Astrocyte (in vitro differentiated cells and primary cell): ENCODE measurements around the gene CCDC137. TPM values are rescaled to one million over a fixed set of nuclear protein-coding genes. Genes with fewer than 3 reads are reported as not detected.

Source experiments
- DNase-seq: peaks from one replicate; pipeline ENCODE4 v3.0.0-alpha.2; 2010; ENCODE audit warnings: low read depth
- FAIRE-seq: peaks from 2 replicates; lab custom pipeline; 2011; peaks lifted over from hg19 to GRCh38; lab: Jason Lieb, UNC
- H2AFZ ChIP-seq: 2 replicates; pipeline ENCODE4 v1.6.0; 2012; ENCODE audit warnings: low read depth, low read length, inconsistent platforms
- H3K27ac ChIP-seq: 2 replicates; pipeline ENCODE4 v1.5.1; 2011; ENCODE audit warnings: low read depth, low read length, inconsistent platforms
- H3K27me3 ChIP-seq: 2 replicates; pipeline ENCODE4 v1.6.0; 2011; ENCODE audit warnings: low read length, inconsistent platforms; ENCODE audit not compliant: insufficient read depth
- H3K36me3 ChIP-seq: 2 replicates; pipeline ENCODE4 v1.5.1; 2011; ENCODE audit warnings: low read length, inconsistent platforms; ENCODE audit not compliant: insufficient read depth
- H3K4me1 ChIP-seq: 2 replicates; pipeline ENCODE4 v1.5.1; 2011; ENCODE audit warnings: low read length, inconsistent platforms; ENCODE audit not compliant: insufficient read depth
- H3K4me2 ChIP-seq: 2 replicates; pipeline ENCODE4 v1.6.0; 2012; ENCODE audit warnings: low read length, inconsistent platforms
- H3K4me3 ChIP-seq: 2 replicates; pipeline ENCODE4 v1.5.1; 2011; ENCODE audit warnings: low read depth, mild to moderate bottlenecking, low read length, inconsistent platforms; ENCODE audit not compliant: insufficient read depth
- H3K79me2 ChIP-seq: 2 replicates; pipeline ENCODE4 v1.6.0; 2012; ENCODE audit warnings: mild to moderate bottlenecking, low read length, inconsistent platforms; ENCODE audit not compliant: insufficient read depth
- H3K9ac ChIP-seq: 2 replicates; pipeline ENCODE4 v1.6.0; 2012; ENCODE audit warnings: mild to moderate bottlenecking, low read length, inconsistent platforms
- H3K9me3 ChIP-seq: 2 replicates; pipeline ENCODE4 v1.5.1; 2012; ENCODE audit warnings: low read depth, mild to moderate bottlenecking, low read length, inconsistent platforms; ENCODE audit not compliant: insufficient read depth
- H4K20me1 ChIP-seq: 2 replicates; pipeline ENCODE4 v1.6.0; 2012; ENCODE audit warnings: low read length, inconsistent platforms; ENCODE audit not compliant: insufficient read depth
- H3K27ac Mint-ChIP-seq: one replicate; pipeline ENCODE4 v1.8.0; 2021; ENCODE audit warnings: mild to moderate bottlenecking, mixed read lengths; ENCODE audit not compliant: unreplicated experiment
- H3K27me3 Mint-ChIP-seq: one replicate; pipeline ENCODE4 v1.8.0; 2021; ENCODE audit warnings: low read depth, mixed read lengths; ENCODE audit not compliant: unreplicated experiment
- H3K36me3 Mint-ChIP-seq: one replicate; pipeline ENCODE4 v1.8.0; 2021; ENCODE audit warnings: low read depth, mixed read lengths; ENCODE audit not compliant: unreplicated experiment
- H3K4me1 Mint-ChIP-seq: one replicate; pipeline ENCODE4 v1.8.0; 2021; ENCODE audit warnings: low read depth, mixed read lengths; ENCODE audit not compliant: unreplicated experiment
- H3K4me3 Mint-ChIP-seq: one replicate; pipeline ENCODE4 v1.8.0; 2021; ENCODE audit warnings: mild to moderate bottlenecking, moderate library complexity, mixed read lengths; ENCODE audit not compliant: unreplicated experiment
- H3K9me3 Mint-ChIP-seq: one replicate; pipeline ENCODE4 v1.8.0; 2021; ENCODE audit warnings: mild to moderate bottlenecking, mixed read lengths; ENCODE audit not compliant: unreplicated experiment
- EZH2 ChIP-seq: IDR thresholded peaks from 2 replicates; pipeline ENCODE4 v1.6.1; 2012; ENCODE audit warnings: mild to moderate bottlenecking, low read length, inconsistent platforms; ENCODE audit not compliant: insufficient read depth
- total RNA-seq: library from RNA; stranded (reverse); gene quantifications from 2 replicates; pipeline ENCODE4 v1.2.1, GENCODE V29; 2021
- TF ChIP-seq, protein P1 (sequence below): IDR thresholded peaks from 2 replicates; pipeline ENCODE4 v1.5.1; 2011; ENCODE audit warnings: low read depth, mild to moderate bottlenecking, inconsistent platforms, low read length, moderate library complexity; ENCODE audit not compliant: insufficient read depth

CCDC137 gene
- total RNA-seq, 1 donor from 2014 or later, result 29.4 TPM

DNA sequence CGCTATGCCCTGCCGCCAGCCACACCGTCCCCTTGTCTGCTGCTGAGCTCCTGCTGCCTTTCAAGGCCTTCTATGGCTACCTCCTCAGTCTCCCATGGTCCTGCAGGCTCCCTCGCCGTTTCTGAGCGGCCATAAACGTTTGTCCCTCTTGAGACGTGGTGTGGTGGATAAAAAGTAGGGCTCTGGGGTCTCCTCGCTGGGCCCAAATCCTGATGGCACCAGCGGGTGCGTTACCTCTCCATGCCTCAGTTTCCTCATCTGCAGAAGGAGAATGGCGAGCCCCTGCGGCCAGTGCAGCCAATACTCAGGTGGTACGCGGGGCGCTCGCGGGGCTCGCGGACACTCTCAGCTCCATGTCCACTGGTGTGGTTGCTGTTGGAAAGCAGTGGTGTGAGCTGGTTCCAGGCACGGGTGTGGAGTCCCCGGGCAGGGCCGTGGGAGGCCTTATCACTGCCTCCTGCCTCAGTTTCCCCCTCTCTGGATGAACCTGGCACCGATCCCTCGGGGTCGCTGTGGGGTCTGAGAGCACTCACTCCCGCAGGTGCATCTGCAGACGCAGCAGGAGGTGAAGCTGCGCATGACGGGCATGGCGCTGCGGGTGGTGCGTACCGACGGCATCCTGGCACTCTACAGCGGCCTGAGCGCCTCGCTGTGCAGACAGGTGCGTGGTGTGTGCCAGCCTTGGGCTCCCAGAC, 48.0 kb downstream of the CCDC137 start:
- FAIRE-seq, result no peak
- Histone ChIP-seq H3K27ac (no peak overlapping the region), H3K27me3 (no peaks in the 10 kb centered on the region), H3K4me3 (no peak overlapping the region), H3K4me1 (peaks cover 34% of the 10 kb centered on the region), H4K20me1 (peaks cover 26% of the 10 kb centered on the region), H2AFZ (no peak overlapping the region), H3K9me3 (no peaks in the 10 kb centered on the region), H3K4me2 (no peak overlapping the region), H3K36me3 (no peaks in the 10 kb centered on the region), H3K79me2 (peaks cover 13% of the 10 kb centered on the region), H3K9ac (no peak overlapping the region)
- no peak for DNase-seq
- no peaks in the 10 kb centered on the region for H3K36me3 Mint-ChIP-seq
- TF ChIP-seq EZH2, result no peak
- TF ChIP-seq, protein P1, sequence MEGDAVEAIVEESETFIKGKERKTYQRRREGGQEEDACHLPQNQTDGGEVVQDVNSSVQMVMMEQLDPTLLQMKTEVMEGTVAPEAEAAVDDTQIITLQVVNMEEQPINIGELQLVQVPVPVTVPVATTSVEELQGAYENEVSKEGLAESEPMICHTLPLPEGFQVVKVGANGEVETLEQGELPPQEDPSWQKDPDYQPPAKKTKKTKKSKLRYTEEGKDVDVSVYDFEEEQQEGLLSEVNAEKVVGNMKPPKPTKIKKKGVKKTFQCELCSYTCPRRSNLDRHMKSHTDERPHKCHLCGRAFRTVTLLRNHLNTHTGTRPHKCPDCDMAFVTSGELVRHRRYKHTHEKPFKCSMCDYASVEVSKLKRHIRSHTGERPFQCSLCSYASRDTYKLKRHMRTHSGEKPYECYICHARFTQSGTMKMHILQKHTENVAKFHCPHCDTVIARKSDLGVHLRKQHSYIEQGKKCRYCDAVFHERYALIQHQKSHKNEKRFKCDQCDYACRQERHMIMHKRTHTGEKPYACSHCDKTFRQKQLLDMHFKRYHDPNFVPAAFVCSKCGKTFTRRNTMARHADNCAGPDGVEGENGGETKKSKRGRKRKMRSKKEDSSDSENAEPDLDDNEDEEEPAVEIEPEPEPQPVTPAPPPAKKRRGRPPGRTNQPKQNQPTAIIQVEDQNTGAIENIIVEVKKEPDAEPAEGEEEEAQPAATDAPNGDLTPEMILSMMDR, result no peak
- no peaks in the 10 kb centered on the region for H3K27me3 Mint-ChIP-seq
- peaks cover 7% of the 10 kb centered on the region for H3K4me1 Mint-ChIP-seq
- no peak overlapping the region for H3K27ac Mint-ChIP-seq
- H3K9me3 Mint-ChIP-seq, result no peaks in the 10 kb centered on the region
- H3K4me3 Mint-ChIP-seq, result no peak overlapping the region

DNA sequence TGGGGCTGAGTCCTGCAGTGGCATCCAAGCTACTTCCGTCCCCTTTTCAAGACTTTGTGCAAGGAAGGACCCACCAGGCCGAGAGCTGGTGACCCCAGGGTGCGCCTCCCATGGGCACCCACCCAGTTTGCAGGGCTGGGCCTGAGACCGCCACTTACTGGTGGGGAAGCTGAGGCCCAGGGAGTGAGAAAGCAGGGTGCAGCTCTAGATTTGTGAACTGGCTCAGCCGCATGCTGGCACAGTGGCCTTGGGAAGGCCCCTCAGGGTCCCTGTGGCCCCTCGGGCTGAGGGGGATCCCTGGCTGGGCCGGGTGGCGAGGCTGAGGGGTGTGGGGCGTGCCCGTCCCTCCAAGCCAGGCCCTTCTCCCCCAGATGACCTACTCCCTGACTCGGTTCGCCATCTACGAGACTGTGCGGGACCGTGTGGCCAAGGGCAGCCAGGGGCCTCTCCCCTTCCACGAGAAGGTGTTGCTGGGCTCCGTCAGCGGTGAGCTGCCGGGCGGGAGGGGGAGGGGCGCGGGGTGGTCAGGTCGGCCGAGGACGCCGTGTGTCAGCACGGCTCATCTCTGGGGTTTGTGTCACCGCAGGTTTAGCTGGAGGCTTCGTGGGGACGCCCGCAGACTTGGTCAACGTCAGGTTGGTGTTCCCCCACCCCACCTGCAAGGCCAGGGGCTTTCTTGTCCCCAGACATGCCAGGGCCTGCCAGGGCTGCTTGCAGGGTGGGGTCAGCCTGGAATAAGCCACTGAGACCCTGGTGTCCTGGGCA, 48.8 kb downstream of the CCDC137 start:
- FAIRE-seq (no peak), DNase-seq (no peak)
- H3K27ac Mint-ChIP-seq, result no peak overlapping the region
- H3K79me2 ChIP-seq, result peaks cover 13% of the 10 kb centered on the region
- no peak overlapping the region for H3K27ac ChIP-seq
- H3K4me3 Mint-ChIP-seq, result no peak overlapping the region
- no peak overlapping the region for H3K9ac ChIP-seq
- H3K36me3 Mint-ChIP-seq, result no peaks in the 10 kb centered on the region
- H3K36me3 ChIP-seq, result no peaks in the 10 kb centered on the region
- TF ChIP-seq, protein P1, result no peak
- no peak for TF ChIP-seq EZH2
- H3K4me3 ChIP-seq, result no peak overlapping the region
- no peak overlapping the region for H2AFZ ChIP-seq
- peaks cover 7% of the 10 kb centered on the region for H3K4me1 Mint-ChIP-seq
- H3K9me3 Mint-ChIP-seq, result no peaks in the 10 kb centered on the region
- no peaks in the 10 kb centered on the region for H3K27me3 ChIP-seq
- H3K4me2 ChIP-seq, result no peak overlapping the region
- no peaks in the 10 kb centered on the region for H3K9me3 ChIP-seq
- H4K20me1 ChIP-seq, result peaks cover 20% of the 10 kb centered on the region
- no peaks in the 10 kb centered on the region for H3K27me3 Mint-ChIP-seq
- H3K4me1 ChIP-seq, result peaks cover 30% of the 10 kb centered on the region
